Muscle layer of duodenum (tissue), 2 donors: ENCODE data around the gene VTA1.
"Not testable (repeated sequence)": the region's sequence is repeated elsewhere in the genome, so short reads cannot be mapped to it uniquely, and the experiment has no call there.

Experiments
- H3K27ac ChIP-seq: one replicate; pipeline ENCODE4 v1.7.0; 2013; ENCODE audit warnings: mild to moderate bottlenecking, low read length
- H3K27me3 ChIP-seq: one replicate; pipeline ENCODE4 v1.7.0; 2013; ENCODE audit warnings: low read depth, mild to moderate bottlenecking, control low read depth, low read length
- H3K36me3 ChIP-seq, 2 donors: one replicate each; pipeline ENCODE4 v1.7.0; 2013; ENCODE audit warnings: low read length in 2 of 2, control low read depth in 1 of 2, mild to moderate bottlenecking in 1 of 2; ENCODE audit not compliant: insufficient read depth in 2 of 2, control insufficient read depth in 1 of 2
- H3K4me1 ChIP-seq, 2 donors: one replicate each; pipeline ENCODE4 v1.7.0; 2013; ENCODE audit warnings: low read length in 2 of 2, mild to moderate bottlenecking in 2 of 2, control low read depth in 1 of 2, moderate library complexity in 1 of 2; ENCODE audit not compliant: insufficient read depth in 2 of 2, control insufficient read depth in 1 of 2
- H3K4me3 ChIP-seq, 2 donors: one replicate each; pipeline ENCODE4 v1.7.0; 2013; ENCODE audit warnings: low read length in 2 of 2, low read depth in 1 of 2, mild to moderate bottlenecking in 1 of 2
- H3K9me3 ChIP-seq, 2 donors: one replicate each; pipeline ENCODE4 v1.7.0; 2013; ENCODE audit warnings: low read length in 2 of 2, control low read depth in 1 of 2, mild to moderate bottlenecking in 1 of 2; ENCODE audit not compliant: control insufficient read depth in 1 of 2
- donor health status: healthy.

VTA1 gene

DNA sequence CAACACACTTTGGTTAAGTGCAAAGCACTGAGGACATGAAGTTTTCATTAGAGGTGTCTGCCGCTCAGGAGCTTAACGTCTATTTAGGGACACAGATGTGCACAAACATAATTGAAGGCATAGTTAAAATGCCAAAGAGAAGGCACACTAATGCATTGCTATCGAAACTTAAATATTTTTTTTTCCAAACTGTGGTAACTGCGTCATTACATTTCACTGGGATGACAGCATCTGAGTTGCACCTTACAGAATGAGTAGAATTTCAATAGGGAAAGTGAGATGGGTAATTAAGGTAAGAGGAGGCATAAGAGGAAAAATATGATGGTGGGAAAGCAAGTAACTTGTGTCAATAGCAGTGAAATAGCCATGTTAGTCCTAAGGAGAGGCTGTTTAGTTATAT, 79.7 kb downstream of the VTA1 start:
- no peaks in the 10 kb centered on the region for H3K4me1 ChIP-seq
- no peaks in the 10 kb centered on the region for H3K36me3 ChIP-seq
- no peak overlapping the region for H3K27ac ChIP-seq
- no peak overlapping the region for H3K4me3 ChIP-seq
- no peaks in the 10 kb centered on the region for H3K27me3 ChIP-seq
- peaks cover 0 to 4% of the 10 kb centered on the region in 2 donors for H3K9me3 ChIP-seq

GRCh38 chr6:142229518-142230270, 82.6 kb downstream of the VTA1 start:
- H3K27me3 ChIP-seq, H3K9me3 ChIP-seq, H3K4me3 ChIP-seq, H3K4me1 ChIP-seq, H3K36me3 ChIP-seq, H3K27ac ChIP-seq: not testable (repeated sequence)

DNA sequence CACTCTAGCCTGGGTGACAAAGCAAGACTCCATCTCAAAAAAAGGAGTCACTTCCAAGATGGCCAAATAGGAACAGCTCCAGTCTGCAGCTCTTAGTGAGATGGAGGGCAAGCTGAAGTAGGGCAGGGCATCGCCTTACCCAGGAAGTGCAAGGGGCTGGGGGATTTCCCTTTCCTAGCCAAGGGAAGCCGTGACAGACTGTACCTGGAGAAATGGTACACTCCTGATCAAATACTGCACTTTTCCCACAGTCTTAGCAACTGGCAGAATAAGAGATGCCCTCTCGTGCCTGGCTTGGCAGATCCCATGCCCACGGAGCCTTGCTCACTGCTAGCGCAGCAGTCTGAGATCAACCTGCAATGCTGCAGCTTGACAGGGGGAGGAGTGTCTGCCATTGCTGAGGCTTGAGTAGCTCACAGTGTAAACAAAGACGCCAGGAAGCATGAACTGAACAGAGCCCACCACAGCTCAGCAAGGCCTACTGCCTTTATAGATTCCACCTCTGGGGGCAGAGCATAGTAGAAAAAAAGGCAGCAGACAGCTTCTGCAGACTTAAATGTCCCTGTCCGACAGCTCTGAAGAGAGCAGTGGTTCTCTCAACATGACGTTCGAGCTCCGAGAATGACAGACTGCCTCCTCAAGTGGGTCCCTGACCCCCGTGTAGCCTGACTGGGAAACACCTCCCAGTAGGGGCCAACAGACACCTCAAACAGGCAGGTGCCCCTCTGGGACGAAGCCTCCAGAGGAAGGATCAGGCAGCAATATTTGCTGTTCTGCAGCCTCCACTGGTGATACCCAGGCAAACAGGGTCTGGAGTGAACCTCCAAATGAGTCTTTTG, 85.4 kb downstream of the VTA1 start:
- H3K27ac ChIP-seq, H3K4me3 ChIP-seq, H3K4me1 ChIP-seq, H3K9me3 ChIP-seq, H3K27me3 ChIP-seq, H3K36me3 ChIP-seq: not testable (repeated sequence)

GRCh38 chr6:142233945-142234682, 87.1 kb downstream of the VTA1 start:
- Histone ChIP-seq H3K27me3 (no peaks in the 10 kb centered on the region), H3K9me3 (no peaks in the 10 kb centered on the region), H3K27ac (no peak overlapping the region), H3K4me3 (no peak overlapping the region), H3K4me1 (no peaks in the 10 kb centered on the region), H3K36me3 (no peaks in the 10 kb centered on the region)

DNA sequence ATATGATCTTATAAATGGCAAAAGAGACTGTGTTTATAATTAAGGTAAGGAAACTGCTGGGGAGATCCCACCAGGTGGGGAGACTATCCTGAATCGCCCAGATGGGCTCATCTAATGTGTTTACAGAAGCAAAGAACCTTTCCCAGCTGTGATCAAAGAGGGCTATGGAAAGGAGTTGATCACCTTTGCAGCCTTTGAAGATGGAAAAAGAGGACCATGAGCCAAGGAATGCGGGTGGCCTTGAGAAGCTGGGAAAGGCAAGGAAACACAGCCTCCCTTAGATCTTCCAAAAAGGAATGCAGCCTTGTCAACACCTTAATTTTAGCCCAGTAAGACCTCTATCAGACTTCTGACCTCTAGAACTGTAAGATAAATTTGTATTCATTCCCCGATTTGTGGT, 88.2 kb downstream of the VTA1 start:
- no peaks in the 10 kb centered on the region for H3K27me3 ChIP-seq
- H3K27ac ChIP-seq: no peak overlapping the region
- no peaks in the 10 kb centered on the region for H3K36me3 ChIP-seq
- H3K9me3 ChIP-seq: no peaks in the 10 kb centered on the region
- no peaks in the 10 kb centered on the region for H3K4me1 ChIP-seq
- H3K4me3 ChIP-seq: no peak overlapping the region

DNA sequence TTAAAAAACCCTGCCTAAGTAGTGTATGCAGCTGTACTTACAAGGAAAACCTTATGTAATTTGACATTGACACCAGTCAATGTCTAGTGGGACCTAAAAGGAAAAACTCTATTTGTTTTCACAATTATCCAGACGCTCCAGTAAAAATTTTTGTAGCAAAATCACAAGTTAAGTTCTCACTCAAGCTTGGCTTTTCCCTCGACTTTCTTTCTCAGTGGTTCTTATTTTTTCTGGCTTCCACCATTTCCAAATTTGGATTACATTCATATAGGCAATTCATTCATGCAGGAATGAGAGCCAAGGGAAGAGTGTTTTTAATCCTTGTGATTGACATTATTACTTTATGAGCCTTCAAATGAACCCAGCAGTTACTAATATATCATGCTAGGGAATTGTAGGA, 88.7 kb downstream of the VTA1 start:
- H3K27ac ChIP-seq: no peak overlapping the region
- H3K4me3 ChIP-seq: no peak overlapping the region
- H3K36me3 ChIP-seq: no peaks in the 10 kb centered on the region
- H3K9me3 ChIP-seq: no peaks in the 10 kb centered on the region
- no peaks in the 10 kb centered on the region for H3K27me3 ChIP-seq
- peaks cover 0 to 3% of the 10 kb centered on the region in 2 donors for H3K4me1 ChIP-seq

DNA sequence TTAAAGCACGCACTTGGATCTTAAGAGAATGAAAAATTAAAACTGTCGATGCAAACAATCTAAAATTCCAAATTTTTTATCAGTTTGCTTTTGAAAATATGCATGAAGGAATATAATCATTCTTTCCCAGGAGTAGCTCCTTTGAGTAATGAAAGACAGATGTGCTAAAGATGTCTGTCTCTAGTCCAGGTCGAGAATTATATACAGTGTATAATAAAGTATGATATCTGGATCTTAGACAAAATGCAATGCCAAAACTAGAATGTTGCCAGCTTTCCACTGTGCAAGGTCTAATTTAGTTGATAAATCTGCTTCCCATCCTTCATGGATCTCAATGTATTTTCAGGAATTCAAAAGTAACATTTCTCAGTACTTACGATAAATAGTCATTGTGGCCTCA, 89.6 kb downstream of the VTA1 start:
- Histone ChIP-seq H3K4me3 (no peak overlapping the region), H3K27me3 (no peaks in the 10 kb centered on the region), H3K4me1 (peaks cover 0 to 9% of the 10 kb centered on the region in 2 donors), H3K36me3 (no peaks in the 10 kb centered on the region), H3K9me3 (no peaks in the 10 kb centered on the region), H3K27ac (no peak overlapping the region)

DNA sequence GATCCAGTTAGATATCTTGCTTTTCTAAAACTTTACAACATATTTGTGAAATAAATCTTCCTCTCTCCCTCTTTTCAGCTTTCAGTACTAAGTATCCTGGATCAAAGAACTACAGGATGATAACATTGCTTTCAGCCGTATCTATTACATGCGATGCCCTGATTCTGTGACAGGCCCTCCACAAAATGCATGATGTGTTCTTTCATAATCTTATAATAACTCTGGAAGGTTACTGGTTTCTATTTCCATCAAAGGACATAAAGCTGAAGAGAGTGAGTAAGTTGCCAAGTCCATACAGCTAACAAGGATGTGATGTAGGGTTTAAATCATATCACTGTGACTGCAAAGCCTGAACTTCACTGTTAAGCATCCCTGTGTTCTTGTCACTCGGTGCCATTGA, 91.8 kb downstream of the VTA1 start:
- H3K4me3 ChIP-seq: no peak overlapping the region
- H3K36me3 ChIP-seq: no peaks in the 10 kb centered on the region
- no peak overlapping the region for H3K27ac ChIP-seq
- H3K27me3 ChIP-seq: no peaks in the 10 kb centered on the region
- no peaks in the 10 kb centered on the region for H3K9me3 ChIP-seq
- H3K4me1 ChIP-seq: peaks cover 0 to 9% of the 10 kb centered on the region in 2 donors

DNA sequence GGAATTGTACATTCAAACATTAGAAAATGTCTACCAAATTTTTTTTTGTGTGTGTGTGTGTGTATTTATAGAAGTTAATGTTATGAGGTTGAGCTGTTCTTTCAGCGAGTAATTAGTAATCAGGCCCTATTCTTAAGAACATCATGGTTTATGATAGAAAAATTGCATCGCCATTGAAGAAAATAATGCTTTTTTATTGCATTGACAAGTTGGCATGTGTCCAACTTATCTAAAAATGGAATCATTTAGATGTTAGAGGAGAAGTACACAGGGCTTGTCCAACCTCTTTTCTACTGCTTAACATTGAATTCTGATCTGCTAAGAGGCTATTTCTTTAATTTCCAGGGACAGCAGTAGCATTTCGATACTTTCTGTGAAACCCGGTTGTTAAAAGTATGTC, 93.1 kb downstream of the VTA1 start:
- no peaks in the 10 kb centered on the region for H3K36me3 ChIP-seq
- no peak overlapping the region for H3K4me3 ChIP-seq
- no peak overlapping the region for H3K27ac ChIP-seq
- no peaks in the 10 kb centered on the region for H3K9me3 ChIP-seq
- H3K27me3 ChIP-seq: no peaks in the 10 kb centered on the region
- H3K4me1 ChIP-seq: peaks cover 0 to 9% of the 10 kb centered on the region in 2 donors

- H3K4me3 ChIP-seq: no peak overlapping the region
- H3K36me3 ChIP-seq: no peaks in the 10 kb centered on the region
- H3K4me1 ChIP-seq: peaks cover 0 to 9% of the 10 kb centered on the region in 2 donors
- H3K27me3 ChIP-seq: no peaks in the 10 kb centered on the region
- H3K9me3 ChIP-seq: no peaks in the 10 kb centered on the region
- H3K27ac ChIP-seq: no peak overlapping the region
Observed at GRCh38 chr6:142241061-142241460, 94.0 kb downstream of the VTA1 start.

DNA sequence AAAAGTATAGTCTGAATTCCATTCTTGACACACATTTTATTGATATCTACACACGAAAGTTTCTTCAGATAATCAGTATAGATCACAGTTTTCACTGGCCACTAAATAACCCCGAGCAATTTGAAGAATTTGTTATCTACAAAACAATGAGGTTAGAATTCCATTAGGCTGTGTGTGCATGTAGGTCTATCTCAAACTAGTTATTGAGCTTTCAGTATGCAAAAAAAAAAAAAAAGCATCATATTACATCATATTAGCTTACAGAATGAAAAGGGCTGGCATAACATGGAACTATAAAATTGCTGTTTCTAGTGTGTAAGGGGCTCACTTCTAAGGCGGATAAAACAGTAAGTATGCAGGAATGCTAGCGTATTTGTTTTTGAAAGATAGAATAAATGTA, 95.2 kb downstream of the VTA1 start:
- Histone ChIP-seq H3K4me3 (no peak overlapping the region), H3K4me1 (peaks cover 0 to 9% of the 10 kb centered on the region in 2 donors), H3K9me3 (no peaks in the 10 kb centered on the region), H3K27me3 (no peaks in the 10 kb centered on the region), H3K27ac (no peak overlapping the region), H3K36me3 (no peaks in the 10 kb centered on the region)
